ENCODE results near the gene STARD13.
"Not testable (repeated sequence)": the region's sequence is repeated elsewhere in the genome, so short reads cannot be mapped to it uniquely, and the experiment has no call there.

STARD13 gene

DNA sequence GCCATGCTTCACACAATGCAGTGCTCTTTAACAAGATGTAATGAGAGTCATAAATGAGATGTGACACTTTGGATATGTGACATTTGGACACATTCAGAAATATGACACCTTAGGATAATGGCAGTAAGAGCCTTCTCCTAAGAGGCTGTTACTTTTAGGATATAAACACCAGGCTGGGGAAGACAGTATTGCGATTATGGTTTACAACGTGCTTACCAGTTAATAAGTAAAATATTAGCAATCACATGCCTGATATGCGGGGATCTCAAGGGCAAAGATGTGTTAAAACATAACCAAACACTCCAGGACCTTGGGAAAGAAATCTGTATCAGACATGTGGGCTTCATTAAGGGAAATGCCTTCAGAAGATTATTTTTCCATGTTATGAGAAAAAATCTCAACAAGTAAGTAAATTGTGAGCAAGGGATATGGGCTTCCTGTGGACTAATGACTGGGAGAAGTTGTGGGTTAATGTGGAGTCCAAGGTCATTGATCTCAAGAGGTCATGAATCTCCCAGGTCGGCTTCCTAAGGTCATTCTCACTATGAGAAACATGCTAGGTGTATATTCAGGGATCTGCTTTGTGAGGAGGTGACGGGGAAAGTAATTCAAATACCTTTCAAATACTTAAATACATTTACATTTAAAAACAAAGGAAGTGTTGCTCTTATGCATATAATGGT, 105.3 kb downstream of the STARD13 start:
- no peak for DNase-seq (ENCODE audit: low read depth in 2 of 2, low spot score in 1 of 2)

DNA sequence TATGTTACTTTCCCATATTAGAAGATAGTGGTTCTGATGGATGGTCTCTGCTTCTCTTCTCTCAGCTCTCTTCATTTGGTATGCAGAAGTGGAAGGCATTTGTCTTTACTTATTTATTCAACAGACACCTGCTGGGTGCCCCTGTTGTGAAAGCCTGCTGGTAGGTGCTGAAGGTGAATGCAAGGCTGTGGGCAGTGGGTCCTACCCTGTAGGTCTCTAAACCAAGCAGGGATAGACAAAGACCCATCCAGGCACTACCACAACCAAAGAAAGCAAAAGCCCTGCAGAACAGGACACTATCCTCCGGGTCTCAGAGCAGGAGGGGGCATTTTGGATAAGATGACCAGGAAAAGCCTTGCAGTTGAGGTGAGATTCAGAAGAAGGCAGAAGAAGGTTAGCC, 106.1 kb downstream of the STARD13 start:
- no peak for DNase-seq (ENCODE audit: low read depth in 2 of 2, low spot score in 1 of 2)

DNA sequence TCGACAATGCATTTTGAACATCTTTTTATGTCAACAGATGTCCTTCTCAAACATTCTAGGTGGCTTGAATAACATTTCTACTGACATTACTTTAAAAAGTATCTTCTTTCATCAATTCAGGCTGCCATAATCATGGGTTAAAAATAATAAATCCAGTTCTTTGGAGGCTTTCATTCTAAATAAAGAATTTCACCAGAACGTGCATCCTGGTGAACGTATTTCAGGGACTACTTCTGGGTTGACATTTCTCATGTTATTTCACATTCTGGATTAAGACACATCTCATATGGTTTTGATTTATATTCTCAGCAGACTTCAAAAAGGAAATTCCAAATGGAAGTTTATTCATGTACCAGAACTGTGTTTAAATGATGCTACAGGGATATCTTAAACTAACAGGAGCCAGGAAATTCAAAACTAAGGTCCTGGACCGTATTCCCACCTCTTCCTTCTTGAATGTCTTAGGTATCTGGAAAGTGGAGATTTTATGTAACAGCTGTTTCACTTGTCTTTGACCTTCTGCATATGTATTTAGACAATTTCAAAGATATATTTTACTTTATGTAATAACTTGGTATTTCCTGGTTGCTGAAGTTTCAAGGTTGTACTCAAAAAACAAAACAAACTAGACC, 107.2 kb downstream of the STARD13 start:
- no peak for DNase-seq (ENCODE audit: low read depth in 2 of 2, low spot score in 1 of 2)

DNA sequence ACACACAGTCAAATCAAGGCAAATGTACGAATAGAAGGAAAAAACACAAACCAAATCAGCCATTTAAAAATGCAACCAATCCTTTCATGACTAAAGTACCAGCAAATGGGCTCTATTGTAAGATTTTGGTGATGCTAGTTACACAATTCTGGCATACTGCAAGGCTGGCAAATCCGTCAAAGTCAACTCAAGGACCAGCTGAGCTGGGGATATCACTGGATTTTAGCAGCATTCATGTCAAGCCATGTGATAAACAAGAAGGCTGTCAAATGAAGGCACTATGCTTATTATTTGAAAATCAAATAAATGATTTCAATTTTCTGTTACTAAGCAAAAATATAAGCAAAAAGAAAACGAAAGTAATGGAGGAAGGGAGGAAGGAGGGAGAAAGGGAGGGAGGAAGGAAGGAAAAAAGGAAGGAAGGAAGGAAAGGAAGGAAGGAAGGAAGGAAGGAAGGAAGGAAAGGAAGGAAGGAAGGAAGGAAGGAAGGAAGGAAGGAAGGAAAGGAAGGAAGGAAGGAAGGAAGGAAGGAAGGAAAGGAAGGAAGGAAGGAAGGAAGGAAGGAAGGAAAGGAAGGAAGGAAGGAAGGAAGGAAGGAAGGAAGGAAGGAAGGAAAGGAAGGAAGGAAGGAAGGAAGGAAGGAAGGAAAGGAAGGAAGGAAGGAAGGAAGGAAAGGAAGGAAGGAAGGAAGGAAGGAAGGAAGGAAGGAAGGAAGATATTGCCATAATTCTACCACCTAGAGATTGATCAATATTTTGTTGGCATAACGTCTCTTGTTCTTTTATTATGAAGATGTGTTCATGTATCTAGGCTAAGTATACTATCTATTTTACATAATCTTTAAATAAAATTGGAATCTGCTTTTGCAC, 108.0 kb downstream of the STARD13 start:
- not testable (repeated sequence) for DNase-seq (ENCODE audit: low read depth in 2 of 2, low spot score in 1 of 2)

DNA sequence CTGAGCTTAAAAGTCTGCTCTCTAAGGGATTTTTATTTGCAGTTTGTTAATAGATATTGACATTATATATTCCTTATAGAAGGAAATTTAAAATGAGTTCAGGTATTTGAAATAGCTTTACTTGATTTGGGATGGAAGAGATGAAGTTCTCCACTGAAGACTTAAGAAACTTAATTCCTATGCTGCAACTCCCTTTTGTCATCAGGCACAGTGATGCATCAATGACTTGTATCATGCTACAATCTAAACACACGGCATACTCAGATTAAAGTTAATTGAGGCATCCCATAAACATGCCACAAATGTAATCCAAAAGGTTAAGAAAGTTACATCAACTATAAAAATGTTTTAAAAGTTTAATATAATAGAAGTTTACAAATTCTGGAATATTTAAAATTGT, 109.0 kb downstream of the STARD13 start:
- DNase-seq (ENCODE audit: low read depth in 2 of 2, low spot score in 1 of 2): no peak

DNA sequence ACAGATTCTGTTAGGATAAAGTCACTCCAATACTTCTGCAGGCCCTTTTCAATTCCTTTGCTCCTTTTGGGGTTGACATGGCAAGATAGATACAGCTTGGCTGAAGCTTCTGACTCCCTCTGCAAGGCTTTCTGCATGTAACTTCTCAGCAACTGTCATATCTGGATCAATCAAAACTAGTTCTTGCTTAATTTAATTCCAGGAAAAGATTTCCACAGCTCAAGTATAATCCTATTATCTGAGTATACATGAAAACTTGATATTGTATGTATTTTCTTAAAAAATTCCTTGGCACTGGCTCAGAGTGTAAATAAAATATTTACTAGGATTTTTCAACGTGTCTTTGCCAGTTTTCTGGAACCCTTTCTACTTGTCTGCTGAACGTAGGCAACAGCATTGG, 109.6 kb downstream of the STARD13 start:
- no peak for DNase-seq (ENCODE audit: low read depth in 2 of 2, low spot score in 1 of 2)

DNA sequence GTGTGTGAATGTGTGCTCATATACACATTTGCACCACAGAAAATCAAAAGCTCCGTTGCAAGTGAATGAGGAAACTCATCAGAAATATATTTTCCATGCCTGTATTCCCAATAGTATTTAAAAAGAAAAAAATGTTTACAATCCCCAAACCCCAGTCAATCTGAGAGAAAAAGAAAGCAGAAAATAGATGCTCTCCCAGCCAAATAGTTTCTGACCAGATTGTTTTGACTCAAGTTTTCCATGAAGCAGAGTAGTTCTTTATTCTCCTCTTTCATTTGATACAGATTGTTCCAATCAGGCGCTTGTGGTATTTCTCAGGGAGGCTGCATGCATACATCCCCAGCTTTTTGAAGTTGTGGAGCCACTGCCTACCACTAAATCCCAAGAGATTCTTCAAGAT, 110.6 kb downstream of the STARD13 start:
- no peak for DNase-seq (ENCODE audit: low read depth in 2 of 2, low spot score in 1 of 2)

DNA sequence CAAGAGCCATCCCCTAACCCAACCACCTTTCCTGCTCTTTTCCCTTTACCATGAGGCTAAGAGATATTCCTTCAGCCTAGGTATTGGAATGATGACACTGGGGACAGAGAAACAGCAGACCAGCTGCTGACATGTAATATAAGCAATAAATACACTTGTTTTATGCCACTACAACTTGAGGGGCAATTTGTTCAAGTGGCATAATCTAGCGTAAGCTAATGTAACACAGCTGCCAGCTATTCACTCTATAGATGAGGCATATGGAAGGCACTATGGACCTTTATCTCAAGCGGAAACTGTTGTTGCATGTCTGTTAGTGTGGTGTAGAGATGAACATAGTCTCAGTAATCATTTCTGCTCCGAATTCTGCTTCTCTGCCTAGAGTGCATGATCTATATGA, 111.1 kb downstream of the STARD13 start:
- no peak for DNase-seq (ENCODE audit: low read depth in 2 of 2, low spot score in 1 of 2)

DNA sequence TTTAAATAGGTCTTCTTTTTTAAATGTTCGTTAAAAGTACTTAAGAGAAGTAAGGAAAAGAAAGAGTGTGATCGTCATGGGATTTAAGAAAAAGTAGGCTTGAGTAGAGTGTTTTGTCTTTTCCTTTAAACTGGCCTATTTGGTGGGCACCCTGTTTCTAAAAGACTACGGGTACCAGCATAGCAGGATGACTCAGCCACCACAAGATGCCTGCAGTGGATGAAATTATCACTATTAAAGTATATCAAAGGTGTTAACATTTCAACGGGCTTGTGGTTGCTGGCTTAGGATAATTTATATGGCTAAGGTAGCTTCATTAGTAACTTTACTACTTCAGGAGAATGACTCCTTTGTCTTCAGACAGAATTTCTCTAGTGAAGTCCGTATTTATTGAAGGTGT, 112.6 kb downstream of the STARD13 start:
- no peak for DNase-seq (ENCODE audit: low read depth in 2 of 2, low spot score in 1 of 2)

DNA sequence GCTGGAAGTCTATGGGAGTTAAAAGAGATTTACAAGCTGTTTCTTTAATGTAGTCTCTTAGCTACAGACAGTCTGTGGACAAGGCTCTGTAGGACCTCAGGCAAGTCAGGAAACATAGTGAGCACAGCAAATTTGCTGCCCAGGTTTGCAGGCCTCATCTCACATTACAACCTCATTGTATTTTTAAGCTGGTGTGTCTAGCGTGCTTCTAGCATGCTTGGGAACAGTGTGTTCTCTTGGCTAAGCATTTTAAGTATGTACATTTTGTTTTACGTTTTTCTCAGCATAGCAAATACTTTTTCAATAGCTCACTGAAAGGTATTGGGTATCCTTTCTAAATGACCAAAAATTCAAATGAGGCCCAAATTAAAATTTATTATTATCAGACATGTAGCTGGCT, 113.2 kb downstream of the STARD13 start:
- no peak for DNase-seq (ENCODE audit: low read depth in 2 of 2, low spot score in 1 of 2)

DNA sequence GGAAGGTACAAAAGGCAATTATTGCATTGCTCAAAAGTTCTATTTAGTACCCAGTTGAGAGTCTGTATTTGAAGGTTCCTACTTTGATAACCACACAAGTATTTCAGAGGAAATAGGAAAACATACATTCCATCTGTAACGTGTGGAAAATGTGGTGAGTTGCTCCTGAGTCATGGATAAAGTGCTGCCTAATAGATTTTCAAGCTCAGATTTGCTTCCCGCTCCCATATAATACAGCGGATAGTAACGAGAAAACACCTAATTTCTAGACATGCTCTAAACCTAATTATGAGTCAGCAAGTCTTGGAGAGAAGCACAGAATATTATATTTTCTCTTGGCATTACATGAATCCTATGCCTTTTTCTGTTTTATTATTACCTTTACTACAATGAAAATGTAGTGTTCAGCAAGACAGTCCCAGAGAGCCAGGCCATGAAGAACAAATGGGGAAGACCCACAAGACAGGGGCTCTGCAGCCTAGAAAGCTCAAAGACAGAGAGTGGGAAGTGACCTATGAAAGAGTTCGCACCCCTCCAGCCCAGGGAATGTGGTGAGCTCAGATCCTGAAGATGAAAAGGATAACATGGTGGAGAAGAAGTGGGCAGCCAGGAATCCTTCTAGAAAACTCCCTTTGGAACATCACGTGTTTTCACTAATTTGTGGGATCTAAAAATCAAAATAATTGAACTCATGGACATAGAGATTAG, 116.1 kb downstream of the STARD13 start:
- no peak for DNase-seq (ENCODE audit: low read depth in 2 of 2, low spot score in 1 of 2)

DNA sequence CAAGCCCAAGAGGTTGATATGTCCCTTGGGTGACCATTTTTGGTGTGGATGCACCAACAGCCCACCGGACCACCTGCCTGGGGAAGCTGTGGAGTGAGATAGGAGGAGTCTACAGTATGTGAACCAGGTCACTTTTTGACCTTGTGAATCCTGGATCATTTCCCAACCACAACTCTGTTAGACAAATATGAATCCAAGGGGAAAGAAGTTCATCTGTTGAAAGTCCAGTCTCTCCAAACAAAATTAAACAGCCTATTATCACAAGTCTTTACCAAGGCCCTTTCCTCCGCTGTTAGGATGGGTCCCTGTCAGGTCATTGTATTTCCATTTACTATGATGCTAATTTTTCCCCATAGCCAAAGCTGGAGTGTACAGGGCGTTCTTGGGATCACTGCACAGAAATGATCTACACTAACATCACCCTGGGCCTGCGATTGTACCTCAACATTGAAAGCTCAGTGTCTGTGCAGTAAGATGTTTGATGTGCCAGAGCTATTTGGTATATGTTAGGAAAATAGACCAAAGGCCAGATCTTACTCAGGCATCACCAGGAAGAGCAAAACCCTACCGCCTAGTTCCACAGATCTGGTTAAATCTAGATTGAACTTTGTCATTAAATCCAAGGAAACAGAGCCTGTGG, 117.1 kb downstream of the STARD13 start:
- no peak for DNase-seq (ENCODE audit: low read depth in 2 of 2, low spot score in 1 of 2)

DNA sequence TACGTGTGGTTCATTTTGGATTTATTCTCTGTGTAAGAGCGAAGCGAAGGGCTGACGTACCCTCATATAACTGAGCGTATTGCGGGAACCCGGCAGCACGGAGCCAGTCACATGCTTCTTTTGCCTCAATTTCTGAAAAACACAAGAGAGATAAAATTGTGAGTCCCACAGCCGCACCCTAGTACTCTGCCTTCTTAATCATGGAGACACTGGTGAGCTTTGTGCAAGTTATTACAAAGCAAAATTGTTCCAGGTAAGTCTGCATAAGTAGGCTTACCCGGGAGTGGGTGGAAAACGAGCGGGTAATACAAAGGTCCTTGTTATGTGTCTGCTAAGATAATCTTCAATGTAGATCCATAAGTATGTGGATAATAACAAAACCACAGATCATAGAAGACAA, 118.1 kb downstream of the STARD13 start:
- no peak for DNase-seq (ENCODE audit: low read depth in 2 of 2, low spot score in 1 of 2)

DNA sequence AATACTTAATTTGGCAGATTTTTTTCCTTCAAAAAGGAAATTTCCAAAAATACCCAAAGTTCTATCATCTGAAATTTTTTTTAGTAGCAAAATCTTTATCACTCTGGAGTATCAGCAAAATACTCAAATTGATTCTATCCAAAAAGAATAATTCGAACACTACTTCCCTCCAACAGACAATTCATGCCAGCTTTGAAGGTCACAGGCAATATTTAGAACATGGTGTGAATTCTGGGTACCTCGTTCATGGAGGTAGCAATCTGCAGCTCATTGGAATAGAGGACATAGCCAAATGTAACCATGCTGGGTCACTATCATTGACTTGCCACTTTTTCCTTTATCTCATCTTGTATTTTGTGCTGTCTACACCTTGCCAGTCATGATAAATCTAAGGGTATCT, 119.8 kb downstream of the STARD13 start:
- no peak for DNase-seq (ENCODE audit: low read depth in 2 of 2, low spot score in 1 of 2)

DNA sequence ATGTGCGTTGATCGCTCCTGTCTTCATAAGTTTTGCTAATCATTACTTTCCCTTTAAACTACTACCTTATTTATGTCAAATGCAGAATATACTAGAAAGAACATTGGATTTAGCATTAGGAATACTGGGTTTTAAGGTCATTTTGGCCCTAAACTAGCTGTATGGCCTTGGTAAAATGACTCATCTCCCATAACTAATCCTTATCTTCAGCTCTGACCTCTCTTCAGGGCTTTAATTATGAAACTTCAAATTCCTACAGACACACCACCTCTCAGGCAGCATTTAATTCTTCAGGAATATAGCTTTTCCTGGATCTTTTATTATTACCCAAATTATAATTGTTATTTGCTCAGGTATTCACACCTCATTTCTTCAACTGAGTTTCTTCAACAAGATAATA, 121.2 kb downstream of the STARD13 start:
- no peak for DNase-seq (ENCODE audit: low read depth in 2 of 2, low spot score in 1 of 2)

DNA sequence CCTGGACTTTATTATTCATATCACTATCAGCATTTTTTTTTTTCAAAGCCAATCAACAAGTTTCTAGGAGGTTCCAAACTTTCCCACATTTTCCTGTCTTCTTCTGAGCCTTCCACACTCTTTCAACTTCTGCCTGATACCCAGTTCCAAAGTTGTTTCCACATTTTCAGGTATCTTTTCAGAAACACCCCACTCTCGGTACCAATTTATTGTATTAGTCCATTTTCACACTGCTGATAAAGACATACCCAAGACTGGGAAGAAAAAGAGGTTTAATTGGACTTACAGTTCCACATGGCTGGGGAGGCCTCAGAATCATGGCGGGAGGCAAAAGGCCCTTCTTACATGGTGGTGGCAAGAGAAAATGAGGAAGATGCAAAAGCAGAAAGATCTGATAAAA, 122.8 kb downstream of the STARD13 start:
- not testable (repeated sequence) for DNase-seq (ENCODE audit: low read depth in 2 of 2, low spot score in 1 of 2)

DNA sequence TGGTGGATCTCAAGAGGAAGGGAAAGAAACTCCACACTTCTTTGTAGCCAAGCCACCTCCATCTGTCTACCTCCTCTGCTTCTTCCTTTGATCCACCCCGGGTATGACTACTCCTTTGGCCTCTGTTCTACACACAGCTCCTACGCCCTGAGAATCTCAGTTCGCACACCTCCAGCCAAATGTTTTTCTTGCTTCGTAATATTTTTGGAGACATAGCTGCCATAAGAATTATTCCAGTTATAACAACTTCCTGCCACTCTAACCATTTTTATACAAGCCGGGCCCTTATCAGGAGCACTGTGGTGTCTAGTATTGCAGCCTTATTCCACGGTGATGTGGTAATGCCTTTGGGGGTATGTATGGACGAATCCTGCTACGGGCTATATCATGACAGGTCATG, 126.7 kb downstream of the STARD13 start:
- DNase-seq (ENCODE audit: low read depth in 2 of 2, low spot score in 1 of 2): no peak

DNA sequence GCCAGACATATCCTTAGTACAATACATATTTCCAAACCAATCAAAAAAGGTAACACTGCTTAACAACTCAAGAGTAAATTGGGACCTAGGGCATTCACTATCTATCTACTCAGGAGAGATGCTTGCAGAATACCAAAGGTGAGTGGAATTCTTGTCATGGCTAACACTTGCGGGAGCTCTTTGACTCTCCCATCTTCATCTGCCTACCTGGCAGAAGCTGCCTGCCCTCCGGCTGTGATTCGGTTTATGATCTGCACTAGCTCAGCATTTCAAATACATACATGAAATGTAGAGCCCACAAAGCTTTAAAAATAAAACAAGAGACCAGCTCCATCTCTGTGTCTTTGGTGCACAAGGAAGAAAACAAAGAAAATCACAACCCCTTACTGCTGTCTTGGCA, 127.3 kb downstream of the STARD13 start:
- DNase-seq (ENCODE audit: low read depth in 2 of 2, low spot score in 1 of 2): no peak

DNA sequence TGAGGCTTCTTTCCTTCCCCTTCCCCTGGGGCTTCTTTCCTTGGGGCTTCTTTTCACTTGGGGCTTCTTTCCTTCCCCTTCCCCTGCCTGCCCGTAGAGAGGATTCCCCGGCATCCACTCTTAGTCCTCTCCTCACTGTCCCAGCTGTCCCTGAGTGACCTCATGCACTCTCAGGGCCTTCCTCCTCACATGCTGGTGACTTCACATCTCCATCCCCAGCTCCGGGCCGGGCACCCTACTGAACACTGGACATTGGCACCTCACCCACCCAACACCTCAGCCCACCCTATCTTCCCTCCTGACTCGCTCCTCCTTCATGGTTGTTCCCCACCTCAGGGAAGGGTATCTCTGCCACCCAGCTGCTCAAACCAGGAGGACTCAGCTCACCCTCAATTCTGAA, 130.6 kb downstream of the STARD13 start:
- DNase-seq (ENCODE audit: low read depth in 2 of 2, low spot score in 1 of 2): no peak

DNA sequence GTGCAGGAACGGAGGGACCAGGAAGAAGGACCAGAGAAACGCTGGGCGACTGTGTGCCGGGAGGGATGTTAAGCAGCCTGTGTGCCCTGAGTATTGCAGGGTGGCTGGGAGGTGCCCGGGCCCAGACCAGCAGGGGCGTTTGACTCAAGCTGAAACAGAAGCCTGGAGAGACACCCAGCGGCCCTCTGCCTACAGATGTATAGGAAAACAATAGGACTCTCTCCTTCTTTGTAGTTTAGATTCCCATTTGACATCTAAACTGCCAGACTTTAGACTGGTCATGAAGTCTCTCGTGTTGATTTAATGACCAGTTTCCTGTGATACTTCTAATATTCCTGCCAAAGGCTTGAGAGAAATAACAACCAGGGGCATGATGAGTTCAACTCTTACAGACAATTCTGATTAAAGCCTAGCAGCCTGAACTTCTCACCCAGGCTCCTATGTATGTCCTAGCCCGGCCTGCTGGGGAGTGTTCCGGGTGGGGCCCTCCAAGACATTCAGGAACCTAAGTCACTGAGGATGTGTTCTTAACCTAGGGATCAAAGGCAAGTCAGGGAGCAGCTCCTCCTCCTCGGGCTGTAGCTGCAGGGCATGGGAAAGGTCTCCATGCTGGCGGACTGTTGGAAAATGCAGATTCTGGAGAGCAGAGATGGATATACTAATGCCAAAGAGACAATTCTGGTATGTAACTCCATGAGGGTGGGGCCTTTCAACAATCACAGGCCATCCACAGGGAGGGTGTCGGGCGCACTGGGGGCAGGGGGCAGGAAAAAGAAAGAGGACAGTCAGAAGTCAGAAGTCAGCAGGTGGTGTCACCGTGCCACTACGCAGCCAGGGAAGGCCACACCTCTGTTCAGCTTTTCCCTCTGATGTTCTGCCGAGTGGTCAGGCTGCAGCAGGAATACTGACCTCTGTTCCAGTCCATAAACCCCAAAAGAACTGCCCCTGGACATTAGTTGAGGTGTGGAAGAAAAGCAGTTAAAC, 131.8 kb downstream of the STARD13 start:
- no peak for DNase-seq (ENCODE audit: low read depth in 2 of 2, low spot score in 1 of 2)

All from stimulated activated CD8-positive, alpha-beta memory T cell treated with anti-CD3 and anti-CD28 coated beads, Interleukin-4, amount 100 ng/mL, for 4 hours (primary cell).